HEK293 (cell line): Measurements from ENCODE around the gene STBD1.

Experiments used
- CTCF ChIA-PET: fragments of 350-600 bp; formaldehyde crosslinking; extraction: SDS; loops from one replicate; lab custom pipeline; 2021; ENCODE audit warnings: antibody characterized with exemption; lab: Yijun Ruan, JAX
- POLR2A ChIA-PET: fragments of 300-600 bp; formaldehyde crosslinking; extraction: SDS; loops from one replicate; lab custom pipeline; 2020; ENCODE audit warnings: antibody characterized with exemption, inconsistent platforms; lab: Yijun Ruan, JAX
- H3K27ac ChIP-seq: fragments of 200-500 bp; sonication (Bioruptor generic); 2 replicates; pipeline ENCODE4 v1.5.1; 2014; ENCODE audit warnings: low read depth, low read length, control low read depth, inconsistent platforms; ENCODE audit errors: extremely low read depth
- H3K36me3 ChIP-seq, 2 experiments: fragments of 200-500 bp in 1 of 2; sonication (Bioruptor generic) in 1 of 2; 1 replicate in 1 of 2; 2 replicates in 1 of 2; pipeline ENCODE4 v1.5.1; 2014 to 2017; ENCODE audit warnings: inconsistent platforms in 2 of 2, low read length in 2 of 2; ENCODE audit not compliant: control insufficient read depth in 2 of 2, insufficient read depth in 1 of 2
- H3K4me1 ChIP-seq: fragments of 200-500 bp; sonication (Bioruptor generic); 2 replicates; pipeline ENCODE4 v1.5.1; 2014; ENCODE audit warnings: mild to moderate bottlenecking, low read length, inconsistent platforms; ENCODE audit not compliant: control insufficient read depth, insufficient read depth
- H3K4me3 ChIP-seq: 2 replicates; pipeline ENCODE4 v1.5.1; 2011; ENCODE audit warnings: low read depth, mild to moderate bottlenecking, control low read depth, low read length, moderate library complexity
- H3K9me3 ChIP-seq: fragments of 200-500 bp; sonication (Bioruptor generic); 2 replicates; pipeline ENCODE4 v1.5.1; 2014; ENCODE audit warnings: low read depth, low read length, inconsistent platforms; ENCODE audit not compliant: control insufficient read depth, insufficient read depth
- GFI1B ChIP-seq: fragments of 450-650 bp; formaldehyde crosslinking; IDR thresholded peaks from 2 replicates; pipeline ENCODE4 v1.5.1; 2016; ENCODE audit warnings: missing biosample characterization, missing genetic modification characterization
- KLF10 ChIP-seq: fragments of 450-650 bp; IDR thresholded peaks from 2 replicates; pipeline ENCODE4 v1.5.1; 2018; ENCODE audit warnings: missing biosample characterization, mild to moderate bottlenecking, missing genetic modification characterization
- MZF1 ChIP-seq: fragments of 450-650 bp; formaldehyde crosslinking; IDR thresholded peaks from 2 replicates; pipeline ENCODE4 v1.5.1; 2017; ENCODE audit warnings: missing biosample characterization, missing genetic modification characterization, borderline replicate concordance
- SALL2 ChIP-seq: fragments of 450-650 bp; formaldehyde crosslinking; IDR thresholded peaks from 2 replicates; pipeline ENCODE4 v1.5.0; 2017; ENCODE audit warnings: missing biosample characterization, mild to moderate bottlenecking, missing genetic modification characterization, borderline replicate concordance
- WT1 ChIP-seq: fragments of 450-650 bp; formaldehyde crosslinking; IDR thresholded peaks from 2 replicates; pipeline ENCODE4 v1.5.1; 2016; ENCODE audit warnings: missing biosample characterization, missing genetic modification characterization
- ZBTB20 ChIP-seq: fragments of 450-650 bp; formaldehyde crosslinking; IDR thresholded peaks from 2 replicates; pipeline ENCODE4 v1.5.1; 2016; ENCODE audit warnings: missing biosample characterization, missing genetic modification characterization
- ZNF175 ChIP-seq: fragments of 450-650 bp; formaldehyde crosslinking; IDR thresholded peaks from 2 replicates; pipeline ENCODE4 v1.5.1; 2016; ENCODE audit warnings: missing biosample characterization, missing genetic modification characterization
- ZNF18 ChIP-seq: fragments of 450-650 bp; formaldehyde crosslinking; IDR thresholded peaks from 2 replicates; pipeline ENCODE4 v1.5.1; 2016; ENCODE audit warnings: missing biosample characterization, missing genetic modification characterization
- ZNF324 ChIP-seq: fragments of 450-650 bp; formaldehyde crosslinking; IDR thresholded peaks from 2 replicates; pipeline ENCODE4 v1.5.1; 2016; ENCODE audit warnings: missing biosample characterization, missing genetic modification characterization
- ZNF48 ChIP-seq: fragments of 450-650 bp; formaldehyde crosslinking; IDR thresholded peaks from 2 replicates; pipeline ENCODE4 v1.5.1; 2016; ENCODE audit warnings: missing biosample characterization, missing genetic modification characterization
- ZNF561 ChIP-seq: fragments of 450-650 bp; IDR thresholded peaks from 2 replicates; pipeline ENCODE4 v1.5.1; 2018; ENCODE audit warnings: missing biosample characterization, missing genetic modification characterization, borderline replicate concordance
- ZNF580 ChIP-seq: fragments of 450-650 bp; formaldehyde crosslinking; IDR thresholded peaks from 2 replicates; pipeline ENCODE4 v1.5.1; 2016; ENCODE audit warnings: missing biosample characterization, missing genetic modification characterization
- ZNF677 ChIP-seq: fragments of 450-650 bp; IDR thresholded peaks from 2 replicates; pipeline ENCODE4 v1.5.0; 2018; ENCODE audit warnings: missing biosample characterization, mild to moderate bottlenecking, missing genetic modification characterization, moderate library complexity
- ZNF704 ChIP-seq: fragments of 450-650 bp; formaldehyde crosslinking; IDR thresholded peaks from 2 replicates; pipeline ENCODE4 v1.5.1; 2016; ENCODE audit warnings: missing biosample characterization, missing genetic modification characterization
- ZNF747 ChIP-seq: fragments of 450-650 bp; formaldehyde crosslinking; IDR thresholded peaks from 2 replicates; pipeline ENCODE4 v1.5.1; 2016; ENCODE audit warnings: missing biosample characterization, missing genetic modification characterization
- ZNF837 ChIP-seq: fragments of 450-650 bp; formaldehyde crosslinking; IDR thresholded peaks from 2 replicates; pipeline ENCODE4 v1.5.1; 2016; ENCODE audit warnings: missing biosample characterization, missing genetic modification characterization

Gene STBD1

GRCh38 chr4:76301775-76302162 lies 4.8 kb upstream of the STBD1 start:
- Histone ChIP-seq H3K4me3 (no peak overlapping the region), H3K36me3 (no peaks in the 10 kb centered on the region), H3K9me3 (no peaks in the 10 kb centered on the region), H3K27ac (no peak overlapping the region)
- POLR2A ChIA-PET, result no interaction called here
- CTCF ChIA-PET, result interaction anchor here (1.0 to 1.4 kb wide), 3 partner anchors 75 to 122 kb away, joined by 4 read pairs; no protein-coding TSS in a partner anchor
- no peak for TF ChIP-seq ZNF324 (tag by site-specific recombination)
- TF ChIP-seq WT1 (tag by site-specific recombination), result 0 out of 2 replicates have a peak, but pooled peaks have one; percentile 5
- 0 out of 2 replicates have a peak, but pooled peaks have one; percentile 2 for TF ChIP-seq ZNF561 (tag by site-specific recombination)
- TF ChIP-seq, all 188 proteins: peak for 2
- H3K4me1 ChIP-seq, result no peaks in the 10 kb centered on the region

- no peaks in the 10 kb centered on the region for H3K4me1 ChIP-seq
- H3K27ac ChIP-seq, result no peak overlapping the region
- no peak overlapping the region for H3K4me3 ChIP-seq
- TF ChIP-seq KLF10 (tag by site-specific recombination), result no peak
- no peak for TF ChIP-seq ZNF580 (tag by site-specific recombination)
- TF ChIP-seq ZNF677 (tag by site-specific recombination), result no peak
- TF ChIP-seq SALL2, result no peak
- no peak for TF ChIP-seq ZNF704 (tag by site-specific recombination)
- TF ChIP-seq ZNF48 (tag by site-specific recombination), result no peak
- no peak for TF ChIP-seq MZF1 (tag by site-specific recombination)
- no peak for TF ChIP-seq ZNF837
- POLR2A ChIA-PET, result no interaction called here
- CTCF ChIA-PET, result interaction anchor here (1.0 kb wide), 1 partner anchor 23 kb away, joined by 4 read pairs; no protein-coding TSS in a partner anchor
- H3K36me3 ChIP-seq, result no peaks in the 10 kb centered on the region
- no peaks in the 10 kb centered on the region for H3K9me3 ChIP-seq
Measured at GRCh38 chr4:76302826-76303438, 3.6 kb upstream of the STBD1 start.

- Histone ChIP-seq H3K4me3 (no peak overlapping the region), H3K4me1 (no peaks in the 10 kb centered on the region), H3K27ac (no peak overlapping the region), H3K9me3 (no peaks in the 10 kb centered on the region), H3K36me3 (peaks cover 0 to 12% of the 10 kb centered on the region in 2 experiments; a peak in 1 of 3 replicates)
- ChIA-PET POLR2A (no interaction called here), CTCF (interaction anchor here (1.0 to 4.1 kb wide), 2 partner anchors 26 to 72 kb away, joined by 3 to 28 read pairs; no protein-coding TSS in a partner anchor)
- no peak for TF ChIP-seq ZNF18 (tag by site-specific recombination)
- no peak for TF ChIP-seq GFI1B (tag by site-specific recombination)
- no peak for TF ChIP-seq ZBTB20
- TF ChIP-seq ZNF175 (tag by site-specific recombination), result no peak
- no peak for TF ChIP-seq ZNF747
Measured at GRCh38 chr4:76305033-76305687, 1.4 kb upstream of the STBD1 start.
